ENCODE measurements around the gene TBX21.

DNA sequence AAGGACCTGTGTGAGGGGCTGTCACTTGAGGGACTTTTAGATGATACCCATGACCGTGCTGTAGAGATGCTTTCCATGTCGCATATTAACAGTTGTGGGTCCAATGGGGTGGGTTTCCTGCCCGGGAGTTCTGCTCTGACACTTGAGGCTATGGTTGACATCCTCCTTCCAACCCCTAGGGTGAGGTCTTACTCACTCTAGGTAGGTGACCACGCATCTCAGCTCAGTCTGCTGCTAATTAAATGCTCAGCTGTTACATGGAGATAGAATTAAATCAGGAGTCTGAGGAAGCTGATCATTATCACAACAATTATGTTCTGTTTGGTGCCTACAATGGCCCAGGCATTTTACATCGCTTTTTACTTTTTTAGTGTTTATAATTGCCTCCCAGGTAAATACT is 48.4 kb downstream of the TBX21 start:
- TF ChIP-seq POLR2AphosphoS5 (IDR thresholded peaks at IDR 0.05; ENCODE audit: low read depth, low read length): no peak
- no peak for TF ChIP-seq TAF1 (IDR thresholded peaks at IDR 0.05; ENCODE audit: borderline replicate concordance, insufficient read depth, low read length)
